ENCODE data around the gene CADPS2.

- TF ChIP-seq, protein P1, sequence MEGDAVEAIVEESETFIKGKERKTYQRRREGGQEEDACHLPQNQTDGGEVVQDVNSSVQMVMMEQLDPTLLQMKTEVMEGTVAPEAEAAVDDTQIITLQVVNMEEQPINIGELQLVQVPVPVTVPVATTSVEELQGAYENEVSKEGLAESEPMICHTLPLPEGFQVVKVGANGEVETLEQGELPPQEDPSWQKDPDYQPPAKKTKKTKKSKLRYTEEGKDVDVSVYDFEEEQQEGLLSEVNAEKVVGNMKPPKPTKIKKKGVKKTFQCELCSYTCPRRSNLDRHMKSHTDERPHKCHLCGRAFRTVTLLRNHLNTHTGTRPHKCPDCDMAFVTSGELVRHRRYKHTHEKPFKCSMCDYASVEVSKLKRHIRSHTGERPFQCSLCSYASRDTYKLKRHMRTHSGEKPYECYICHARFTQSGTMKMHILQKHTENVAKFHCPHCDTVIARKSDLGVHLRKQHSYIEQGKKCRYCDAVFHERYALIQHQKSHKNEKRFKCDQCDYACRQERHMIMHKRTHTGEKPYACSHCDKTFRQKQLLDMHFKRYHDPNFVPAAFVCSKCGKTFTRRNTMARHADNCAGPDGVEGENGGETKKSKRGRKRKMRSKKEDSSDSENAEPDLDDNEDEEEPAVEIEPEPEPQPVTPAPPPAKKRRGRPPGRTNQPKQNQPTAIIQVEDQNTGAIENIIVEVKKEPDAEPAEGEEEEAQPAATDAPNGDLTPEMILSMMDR (IDR thresholded peaks at IDR 0.05; ENCODE audit: insufficient read depth, low read depth, low read length), result no peak
- no peak for TF ChIP-seq EZH2 (IDR thresholded peaks at IDR 0.05; ENCODE audit: insufficient read depth, low read length)
Observed at GRCh38 chr7:122676466-122676865, 209.8 kb downstream of the CADPS2 start.
